Keratinocyte (primary cell): ENCODE data around the gene ERBIN.

Experiments
- EZH2 ChIP-seq: IDR thresholded peaks from one replicate; pipeline ENCODE4 v1.6.1; 2012; ENCODE audit warnings: inconsistent platforms, mild to moderate bottlenecking, low read length, moderate library complexity
- TF ChIP-seq, protein P1 (sequence below), 3 experiments: IDR thresholded peaks in 1 of 3; conservative IDR thresholded peaks in 1 of 3; optimal IDR thresholded peaks in 1 of 3; 2 replicates in 2 of 3; 3 replicates in 1 of 3; pipeline versions ENCODE3 to v1.5.1; 2011; ENCODE audit warnings: low read length in 3 of 3, mild to moderate bottlenecking in 3 of 3, moderate library complexity in 2 of 3, control low read depth in 1 of 3, inconsistent platforms in 1 of 3; ENCODE audit not compliant: insufficient read depth in 2 of 3; ENCODE audit errors: extremely low read depth in 1 of 3

DNA sequence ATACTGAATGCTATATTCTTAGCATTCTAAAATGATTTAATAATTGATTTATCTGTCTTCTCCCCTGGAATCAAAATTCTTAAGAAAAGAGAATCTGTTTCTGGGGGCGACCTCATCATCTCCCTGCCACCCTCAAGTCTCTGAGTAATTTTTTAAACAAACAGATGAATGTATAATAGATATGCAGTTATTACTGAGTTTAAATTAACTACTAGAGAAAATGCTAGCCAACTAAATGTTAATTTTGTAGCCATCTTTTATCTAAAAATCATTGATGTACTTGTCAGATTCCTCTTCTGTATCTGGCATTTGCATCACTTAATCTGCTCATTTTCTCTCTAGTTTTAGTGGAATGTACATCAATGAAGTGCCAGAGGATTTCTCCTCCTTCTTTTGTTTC lies 87.5 kb downstream of the ERBIN start:
- TF ChIP-seq, protein P1, sequence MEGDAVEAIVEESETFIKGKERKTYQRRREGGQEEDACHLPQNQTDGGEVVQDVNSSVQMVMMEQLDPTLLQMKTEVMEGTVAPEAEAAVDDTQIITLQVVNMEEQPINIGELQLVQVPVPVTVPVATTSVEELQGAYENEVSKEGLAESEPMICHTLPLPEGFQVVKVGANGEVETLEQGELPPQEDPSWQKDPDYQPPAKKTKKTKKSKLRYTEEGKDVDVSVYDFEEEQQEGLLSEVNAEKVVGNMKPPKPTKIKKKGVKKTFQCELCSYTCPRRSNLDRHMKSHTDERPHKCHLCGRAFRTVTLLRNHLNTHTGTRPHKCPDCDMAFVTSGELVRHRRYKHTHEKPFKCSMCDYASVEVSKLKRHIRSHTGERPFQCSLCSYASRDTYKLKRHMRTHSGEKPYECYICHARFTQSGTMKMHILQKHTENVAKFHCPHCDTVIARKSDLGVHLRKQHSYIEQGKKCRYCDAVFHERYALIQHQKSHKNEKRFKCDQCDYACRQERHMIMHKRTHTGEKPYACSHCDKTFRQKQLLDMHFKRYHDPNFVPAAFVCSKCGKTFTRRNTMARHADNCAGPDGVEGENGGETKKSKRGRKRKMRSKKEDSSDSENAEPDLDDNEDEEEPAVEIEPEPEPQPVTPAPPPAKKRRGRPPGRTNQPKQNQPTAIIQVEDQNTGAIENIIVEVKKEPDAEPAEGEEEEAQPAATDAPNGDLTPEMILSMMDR (optimal IDR thresholded peaks at IDR 0.05 in 1 of 3, IDR thresholded peaks at IDR 0.05 in 1 of 3, conservative IDR thresholded peaks at IDR 0.05 in 1 of 3; ENCODE audit: extremely low read depth in 1 of 3, insufficient read depth in 2 of 3, low read length in 3 of 3), result no peak
- no peak for TF ChIP-seq EZH2
